ENCODE data around the gene PLCB4. TPM values are rescaled to one million over a fixed set of nuclear protein-coding genes. Genes with fewer than 3 reads are reported as not detected.

The PLCB4 gene
- total RNA-seq, 1 experiment from 2014 or later: 14.9 TPM

DNA sequence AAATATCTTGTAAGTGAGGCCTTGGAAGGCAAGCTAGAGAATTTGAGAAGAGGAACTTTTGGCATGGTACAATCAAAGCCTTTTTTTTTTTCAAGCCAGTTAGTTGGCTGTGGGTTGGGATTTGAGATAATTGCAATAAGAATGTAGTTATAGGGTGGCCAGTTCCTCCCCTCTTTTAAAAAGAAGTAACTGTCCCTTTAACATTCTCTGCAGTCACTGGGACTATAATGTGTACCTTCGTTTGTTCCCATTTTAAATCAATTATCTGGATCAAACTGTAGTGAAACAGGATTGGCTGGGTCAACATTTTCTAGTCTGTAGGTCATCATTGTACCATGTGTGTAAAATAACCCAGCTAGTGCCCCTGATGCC lies 233.2 kb downstream of the PLCB4 start:
- H3K4me2 ChIP-seq: 0 out of 2 replicates have a peak overlapping the region, but pooled peaks have one; percentile 11
- no peaks in the 10 kb centered on the region for H3K79me2 ChIP-seq (ENCODE audit: low read depth)
- CTCF ChIA-PET: no interaction called here
- H3K27me3 ChIP-seq (ENCODE audit: insufficient read depth, low read depth): no peaks in the 10 kb centered on the region
- intact Hi-C loops (cut with micrococcal nuclease; ENCODE audit: unreplicated experiment): no loop called here
- POLR2A ChIA-PET (ENCODE audit: unreplicated experiment): no interaction called here
- no peak overlapping the region for H2AFZ ChIP-seq
- H3F3A ChIP-seq (ENCODE audit: insufficient read depth, low read depth): no peaks in the 10 kb centered on the region
- no peak for DNase-seq
- no peak for TF ChIP-seq EZH2 (IDR thresholded peaks at IDR 0.05; ENCODE audit: low read depth)
- TF ChIP-seq, protein P1, sequence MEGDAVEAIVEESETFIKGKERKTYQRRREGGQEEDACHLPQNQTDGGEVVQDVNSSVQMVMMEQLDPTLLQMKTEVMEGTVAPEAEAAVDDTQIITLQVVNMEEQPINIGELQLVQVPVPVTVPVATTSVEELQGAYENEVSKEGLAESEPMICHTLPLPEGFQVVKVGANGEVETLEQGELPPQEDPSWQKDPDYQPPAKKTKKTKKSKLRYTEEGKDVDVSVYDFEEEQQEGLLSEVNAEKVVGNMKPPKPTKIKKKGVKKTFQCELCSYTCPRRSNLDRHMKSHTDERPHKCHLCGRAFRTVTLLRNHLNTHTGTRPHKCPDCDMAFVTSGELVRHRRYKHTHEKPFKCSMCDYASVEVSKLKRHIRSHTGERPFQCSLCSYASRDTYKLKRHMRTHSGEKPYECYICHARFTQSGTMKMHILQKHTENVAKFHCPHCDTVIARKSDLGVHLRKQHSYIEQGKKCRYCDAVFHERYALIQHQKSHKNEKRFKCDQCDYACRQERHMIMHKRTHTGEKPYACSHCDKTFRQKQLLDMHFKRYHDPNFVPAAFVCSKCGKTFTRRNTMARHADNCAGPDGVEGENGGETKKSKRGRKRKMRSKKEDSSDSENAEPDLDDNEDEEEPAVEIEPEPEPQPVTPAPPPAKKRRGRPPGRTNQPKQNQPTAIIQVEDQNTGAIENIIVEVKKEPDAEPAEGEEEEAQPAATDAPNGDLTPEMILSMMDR (conservative IDR thresholded peaks at IDR 0.05): no peak
- H3K36me3 ChIP-seq (ENCODE audit: low read depth): no peaks in the 10 kb centered on the region
- no peaks in the 10 kb centered on the region for H3K9me3 ChIP-seq (ENCODE audit: insufficient read depth, low read depth)
- H3K4me1 ChIP-seq (replicated peaks; ENCODE audit: insufficient read depth): peaks cover 15% of the 10 kb centered on the region; the same call in 1 of the 2 replicates
- H3K4me3 ChIP-seq: no peak overlapping the region
- no peaks in the 10 kb centered on the region; the same call in 1 of the 2 replicates for H3K9me2 ChIP-seq (ENCODE audit: insufficient read depth)
- BruUV-seq (replicated peaks): no TSS peak
- H4K20me1 ChIP-seq (ENCODE audit: insufficient read depth): no peaks in the 10 kb centered on the region
- no peak overlapping the region for H3K27ac ChIP-seq

DNA sequence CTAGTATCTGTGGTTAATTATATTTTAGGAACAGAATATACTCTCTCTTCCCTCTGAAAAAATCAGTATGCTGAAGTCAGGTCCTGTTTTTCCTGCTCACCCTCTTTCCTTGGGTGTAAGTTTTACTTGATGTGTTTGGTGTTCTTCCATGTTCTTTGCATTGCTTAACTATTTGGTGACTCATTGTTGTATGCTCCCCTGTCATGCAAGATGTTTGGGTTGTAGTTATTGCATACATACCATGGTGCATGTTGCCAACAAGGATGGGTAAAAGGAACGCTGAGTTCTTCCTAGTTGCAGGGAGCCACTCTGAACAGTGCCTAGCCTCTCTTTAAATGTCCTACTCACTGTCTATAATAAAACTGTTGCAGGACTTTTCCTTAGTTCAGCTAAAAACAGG lies 237.6 kb downstream of the PLCB4 start:
- peak; percentile 6 to 65 for DNase-seq
- intact Hi-C loops (cut with micrococcal nuclease; ENCODE audit: unreplicated experiment): no loop called here
- Histone ChIP-seq H3K27me3 (ENCODE audit: insufficient read depth, low read depth) (no peaks in the 10 kb centered on the region), H3K4me2 (no peak overlapping the region), H3K27ac (no peak overlapping the region), H3K36me3 (ENCODE audit: low read depth) (no peaks in the 10 kb centered on the region), H4K20me1 (ENCODE audit: insufficient read depth) (no peaks in the 10 kb centered on the region), H2AFZ (no peak overlapping the region), H3K9me2 (ENCODE audit: insufficient read depth) (no peaks in the 10 kb centered on the region), H3K9me3 (ENCODE audit: insufficient read depth, low read depth) (no peaks in the 10 kb centered on the region), H3K4me1 (replicated peaks; ENCODE audit: insufficient read depth) (peaks cover 12% of the 10 kb centered on the region; the same call in 1 of the 2 replicates), H3F3A (ENCODE audit: insufficient read depth, low read depth) (no peaks in the 10 kb centered on the region), H3K79me2 (ENCODE audit: low read depth) (no peaks in the 10 kb centered on the region), H3K4me3 (no peak overlapping the region)
- ChIA-PET POLR2A (ENCODE audit: unreplicated experiment) (no interaction called here), CTCF (interaction anchor here (0.6 kb wide), 1 partner anchor 15 kb away, joined by 5 read pairs; no protein-coding TSS in a partner anchor)
- no TSS peak for BruUV-seq (replicated peaks)
- TF ChIP-seq EZH2 (IDR thresholded peaks at IDR 0.05; ENCODE audit: low read depth): no peak
- TF ChIP-seq, protein P1 (conservative IDR thresholded peaks at IDR 0.05): no peak

DNA sequence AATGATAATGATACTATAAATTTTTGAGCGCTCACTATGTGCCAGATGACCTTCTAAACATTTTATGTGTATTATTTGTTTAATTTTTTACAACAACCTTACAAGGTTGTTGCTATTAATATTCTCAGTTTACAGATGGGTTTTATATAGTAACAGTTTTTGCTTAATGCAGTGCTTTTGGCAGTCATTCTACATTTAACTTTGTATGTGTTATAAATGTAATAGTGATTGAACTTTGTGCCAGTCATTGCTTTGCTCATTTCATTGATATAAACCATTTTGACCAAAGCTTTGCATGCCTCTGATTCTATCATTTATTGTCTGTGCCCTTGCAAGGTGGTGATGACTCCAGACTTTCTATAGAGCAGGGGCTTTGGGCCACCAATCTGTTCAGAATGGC lies 239.2 kb downstream of the PLCB4 start:
- Histone ChIP-seq H3F3A (ENCODE audit: insufficient read depth, low read depth) (no peaks in the 10 kb centered on the region), H3K79me2 (ENCODE audit: low read depth) (no peaks in the 10 kb centered on the region), H3K4me2 (no peak overlapping the region), H3K9me3 (ENCODE audit: insufficient read depth, low read depth) (no peaks in the 10 kb centered on the region), H3K36me3 (ENCODE audit: low read depth) (no peaks in the 10 kb centered on the region), H3K4me1 (replicated peaks; ENCODE audit: insufficient read depth) (peaks cover 8% of the 10 kb centered on the region; the same call in 1 of the 2 replicates), H3K27me3 (ENCODE audit: insufficient read depth, low read depth) (no peaks in the 10 kb centered on the region), H3K27ac (no peak overlapping the region), H3K4me3 (no peak overlapping the region), H3K9me2 (ENCODE audit: insufficient read depth) (no peaks in the 10 kb centered on the region), H2AFZ (no peak overlapping the region), H4K20me1 (ENCODE audit: insufficient read depth) (no peaks in the 10 kb centered on the region)
- ChIA-PET POLR2A (ENCODE audit: unreplicated experiment) (no interaction called here), CTCF (no interaction called here)
- no peak for DNase-seq
- TF ChIP-seq, protein P1 (conservative IDR thresholded peaks at IDR 0.05): no peak
- no peak for TF ChIP-seq EZH2 (IDR thresholded peaks at IDR 0.05; ENCODE audit: low read depth)
- intact Hi-C loops (cut with micrococcal nuclease; ENCODE audit: unreplicated experiment): no loop called here
- no TSS peak for BruUV-seq (replicated peaks)

Measured in PC-9 (cell line).